ENCODE results near the gene UBE2V1.
A peak's percentile ranks its signal among the peaks of the same experiment; 100 is the strongest.
"Not testable (repeated sequence)": the region's sequence is repeated elsewhere in the genome, so short reads cannot be mapped to it uniquely, and the experiment has no call there.

UBE2V1 gene

GRCh38 chr20:50095476-50096078, 17.4 kb downstream of the UBE2V1 start:
- no peak for DNase-seq (ENCODE audit: low spot score)

DNA sequence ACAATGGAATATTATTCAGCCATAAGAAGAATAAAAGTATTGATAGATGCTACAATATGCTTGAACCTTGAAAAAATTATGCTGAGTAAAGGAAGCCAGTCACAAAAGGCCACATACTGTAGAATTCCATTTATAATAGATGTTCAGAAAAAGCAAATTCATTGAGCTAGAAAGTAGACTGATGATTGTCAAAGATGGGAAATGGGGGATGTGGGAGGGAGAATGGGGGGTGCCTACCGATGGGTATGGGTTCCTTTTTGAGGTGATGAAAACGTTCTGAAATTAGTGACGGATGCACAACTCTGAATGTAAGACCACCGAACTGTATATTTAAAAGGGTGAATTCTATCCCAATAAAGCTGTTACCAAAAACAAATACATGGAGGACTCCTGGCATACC, 18.4 kb downstream of the UBE2V1 start:
- DNase-seq (ENCODE audit: low spot score): no peak

DNA sequence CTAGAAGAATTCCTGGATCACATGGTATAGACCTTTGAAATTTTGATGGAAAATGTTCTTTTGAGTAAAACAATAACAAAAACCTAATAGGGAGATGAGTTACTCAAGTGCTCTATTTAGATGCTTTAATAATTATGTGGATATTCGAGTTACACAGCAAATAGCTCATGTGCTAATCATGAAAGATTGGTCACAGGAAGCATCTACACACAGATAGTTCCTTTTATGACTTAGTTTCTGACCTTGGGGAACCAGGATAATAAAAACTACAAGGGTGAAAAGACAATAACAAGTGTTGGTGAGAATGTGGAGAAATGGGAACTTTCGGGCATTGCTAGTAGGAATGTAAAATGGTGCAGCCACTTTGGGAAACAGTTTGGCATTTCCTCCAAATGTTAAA, 19.7 kb downstream of the UBE2V1 start:
- DNase-seq (ENCODE audit: low spot score): no peak

DNA sequence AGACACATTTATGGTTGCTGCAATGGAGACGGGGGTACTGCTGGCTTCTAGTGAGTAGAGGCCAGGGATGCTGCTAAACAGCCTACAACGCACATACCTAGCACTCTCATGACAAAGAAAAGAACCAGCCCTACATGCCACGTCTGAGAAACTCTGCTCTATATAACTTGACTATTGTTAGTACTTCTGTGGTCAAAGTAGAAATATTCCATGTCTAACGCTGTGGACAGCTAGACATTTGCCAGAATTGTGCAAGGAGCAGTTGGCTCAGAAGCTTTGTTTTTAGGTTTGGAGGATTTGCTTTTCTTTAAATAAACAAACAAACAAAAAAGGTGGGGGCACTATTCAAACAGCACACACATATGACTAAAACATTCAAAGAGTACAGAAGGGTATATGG, 20.5 kb downstream of the UBE2V1 start:
- DNase-seq (ENCODE audit: low spot score): no peak

DNA sequence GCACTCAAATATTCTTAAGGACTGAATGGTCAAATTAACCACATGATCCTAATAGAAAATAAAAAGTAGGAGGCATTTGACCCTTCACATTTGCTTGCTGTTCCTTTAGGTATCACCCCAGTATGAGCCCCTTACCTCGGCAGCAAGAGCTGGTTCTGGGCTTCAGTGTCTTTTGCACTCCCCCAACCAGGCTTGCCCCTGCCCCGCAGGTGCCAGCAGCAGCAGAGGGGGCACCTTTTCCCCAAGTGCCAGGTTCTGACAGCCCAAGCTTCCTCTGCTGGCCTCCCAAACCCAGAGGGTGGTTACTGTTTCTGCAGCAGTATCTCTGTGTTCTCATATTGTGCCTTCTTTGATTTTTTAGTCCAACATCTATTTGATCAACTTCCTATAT, 23.2 kb downstream of the UBE2V1 start:
- DNase-seq (ENCODE audit: low spot score): no peak

GRCh38 chr20:50089140-50089786, 23.7 kb downstream of the UBE2V1 start:
- DNase-seq (ENCODE audit: low spot score): no peak

DNA sequence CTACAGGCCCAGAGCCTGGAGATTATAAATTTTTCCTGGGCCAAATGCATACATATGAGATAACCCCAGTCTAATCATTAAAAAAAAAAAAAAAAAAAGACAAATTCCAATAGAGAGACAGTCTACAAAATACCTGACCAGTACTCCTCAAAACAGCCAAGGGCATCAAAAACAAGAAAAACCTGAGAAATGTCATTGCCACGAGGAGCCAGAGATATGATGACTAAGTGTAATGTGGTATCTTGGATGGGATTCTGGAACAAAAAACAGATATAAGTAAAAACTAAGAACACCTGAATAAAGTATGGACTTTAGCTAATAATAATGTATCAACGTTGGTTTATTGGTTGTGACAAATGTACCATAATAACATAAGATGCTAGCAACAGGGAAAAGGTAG, 24.9 kb downstream of the UBE2V1 start:
- no peak for DNase-seq (ENCODE audit: low spot score)

DNA sequence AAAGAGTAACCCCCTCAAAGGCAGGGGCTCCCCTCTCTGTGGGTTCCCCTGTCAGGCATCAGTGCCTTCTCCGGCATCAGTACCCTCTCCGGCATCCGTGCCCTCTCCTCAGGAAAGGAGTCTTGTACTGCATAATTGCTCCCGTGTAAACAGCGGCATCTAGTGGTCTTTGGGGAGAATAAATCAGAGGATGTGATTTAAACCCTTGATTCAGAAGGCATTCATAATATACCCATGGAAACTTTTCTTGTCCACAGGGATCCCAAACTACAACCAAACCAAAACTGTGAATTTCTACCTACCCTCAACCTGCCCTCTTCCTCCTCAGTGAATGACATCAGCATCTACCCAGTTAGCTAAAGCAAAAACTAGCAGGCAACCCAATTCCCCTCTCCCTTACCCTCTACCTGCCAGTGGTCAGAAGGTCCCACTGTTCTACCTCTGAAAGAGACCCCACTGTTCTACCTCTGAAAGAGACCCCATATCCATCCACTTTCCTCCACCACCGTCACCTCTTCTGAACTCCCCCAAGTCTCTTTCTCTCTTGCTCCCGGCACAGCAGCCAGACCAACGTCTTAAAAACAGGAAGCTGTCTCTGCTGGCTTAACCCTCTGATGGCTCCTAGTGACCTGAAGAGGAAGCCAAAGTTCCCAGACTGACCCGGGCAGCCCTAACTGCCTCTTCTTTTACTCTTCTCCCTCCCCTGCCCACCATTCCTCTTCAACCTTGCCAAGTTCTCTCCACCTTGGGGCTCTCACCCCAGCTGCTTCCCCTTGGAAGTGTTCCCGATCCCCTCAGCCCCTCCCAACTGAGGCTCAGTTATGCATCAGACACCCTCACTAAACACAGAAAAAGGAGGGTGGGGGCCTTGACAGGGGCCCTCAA, 27.2 kb downstream of the UBE2V1 start:
- DNase-seq (ENCODE audit: low spot score): peak; percentile 64

DNA sequence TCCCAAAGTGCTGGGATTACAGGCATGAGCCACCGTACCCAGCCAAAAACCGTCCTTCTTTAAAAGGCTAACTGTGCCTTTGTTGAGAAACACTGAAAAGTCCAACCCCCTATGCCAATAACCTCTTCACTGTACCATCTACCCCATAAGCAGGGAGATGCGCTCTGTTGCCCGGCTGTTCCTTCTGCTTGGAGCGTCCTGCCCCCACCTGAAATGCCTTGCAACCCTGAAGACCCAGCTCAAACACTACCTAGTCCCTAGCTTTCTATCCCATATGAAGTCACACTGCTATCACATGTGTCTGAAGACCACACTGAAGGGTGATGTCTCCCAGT, 27.8 kb downstream of the UBE2V1 start:
- no peak for DNase-seq (ENCODE audit: low spot score)

DNA sequence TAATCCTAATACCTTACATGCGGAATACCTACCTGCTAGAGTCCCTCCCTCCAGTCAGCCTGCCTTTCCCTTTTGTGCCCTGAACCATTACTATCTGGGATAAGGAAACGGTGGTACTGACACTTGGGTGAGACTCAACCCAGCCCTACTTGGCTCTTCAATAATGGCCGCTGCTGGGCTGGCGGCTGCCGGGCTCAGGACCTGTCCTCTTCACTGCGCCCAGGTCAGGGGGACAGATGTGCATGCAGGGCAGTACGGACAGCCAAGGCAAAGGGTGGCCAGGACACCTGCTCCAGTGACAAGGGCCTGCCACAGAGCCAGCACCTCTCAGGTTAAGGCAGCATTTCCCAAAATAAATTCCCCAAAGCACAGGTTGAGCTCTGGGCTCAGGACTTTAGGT, 29.9 kb downstream of the UBE2V1 start:
- no peak for DNase-seq (ENCODE audit: low spot score)

GRCh38 chr20:50082056-50082455, 30.9 kb downstream of the UBE2V1 start:
- not testable (repeated sequence) for DNase-seq (ENCODE audit: low spot score)

DNA sequence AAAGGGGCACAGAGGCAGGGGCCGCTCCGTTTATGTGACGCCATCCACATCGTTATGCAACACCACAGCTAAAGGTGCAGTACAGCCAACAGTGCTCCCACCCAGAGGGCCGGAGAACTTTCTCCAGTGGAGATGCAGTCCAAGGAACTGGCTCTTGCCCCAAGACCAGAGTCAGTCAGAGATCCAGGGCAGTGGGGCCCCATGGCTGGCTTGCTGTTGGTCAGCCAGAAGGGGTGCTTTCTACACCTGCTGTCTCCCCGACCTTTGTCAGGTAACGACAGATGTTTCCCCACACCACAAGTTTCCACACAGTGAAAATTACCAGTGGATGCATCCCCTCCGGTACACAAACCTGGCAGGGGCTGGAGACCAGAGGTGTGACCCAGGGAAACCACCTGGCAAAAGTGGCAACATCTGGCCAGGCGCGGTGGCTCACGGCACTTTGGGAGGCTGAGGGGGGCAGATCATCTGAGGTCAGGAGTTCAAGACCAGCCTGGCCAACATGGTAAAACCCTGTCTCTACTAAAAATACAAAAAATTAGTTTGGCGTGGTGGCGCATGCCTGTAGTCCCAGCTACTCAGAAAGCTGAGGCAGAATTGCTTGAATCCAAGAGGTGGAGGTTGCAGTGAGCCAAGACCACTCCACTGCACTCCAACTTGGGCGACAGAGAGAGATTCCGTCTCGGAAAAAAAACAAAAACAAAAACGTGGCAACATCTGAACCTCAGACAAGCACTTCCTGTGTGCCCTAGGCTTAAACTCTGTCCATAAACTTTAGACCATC, 34.9 kb downstream of the UBE2V1 start:
- no peak for DNase-seq (ENCODE audit: low spot score)

DNA sequence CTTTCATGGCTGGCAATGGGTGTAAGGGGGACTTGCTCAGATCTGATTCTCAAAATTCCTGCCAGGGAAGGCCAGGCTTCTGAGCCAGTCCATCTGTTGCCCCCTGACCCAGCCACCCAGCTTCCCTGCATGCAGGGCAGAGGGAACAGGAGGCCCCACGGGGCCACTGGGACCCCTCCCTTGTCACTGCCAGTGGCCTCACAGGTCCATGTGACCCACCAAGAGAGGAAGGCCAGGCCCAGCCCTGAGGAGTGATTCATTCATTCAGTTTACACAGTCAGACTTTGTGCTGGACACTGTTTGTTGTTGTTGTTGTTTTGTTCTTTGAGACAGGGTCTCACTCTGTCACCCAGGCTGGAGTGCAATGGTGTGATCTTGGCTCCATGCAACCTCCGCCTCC, 39.5 kb downstream of the UBE2V1 start:
- DNase-seq (ENCODE audit: low spot score): no peak

GRCh38 chr20:50071039-50071888, 41.7 kb downstream of the UBE2V1 start:
- peak; percentile 92 for DNase-seq (ENCODE audit: low spot score)

DNA sequence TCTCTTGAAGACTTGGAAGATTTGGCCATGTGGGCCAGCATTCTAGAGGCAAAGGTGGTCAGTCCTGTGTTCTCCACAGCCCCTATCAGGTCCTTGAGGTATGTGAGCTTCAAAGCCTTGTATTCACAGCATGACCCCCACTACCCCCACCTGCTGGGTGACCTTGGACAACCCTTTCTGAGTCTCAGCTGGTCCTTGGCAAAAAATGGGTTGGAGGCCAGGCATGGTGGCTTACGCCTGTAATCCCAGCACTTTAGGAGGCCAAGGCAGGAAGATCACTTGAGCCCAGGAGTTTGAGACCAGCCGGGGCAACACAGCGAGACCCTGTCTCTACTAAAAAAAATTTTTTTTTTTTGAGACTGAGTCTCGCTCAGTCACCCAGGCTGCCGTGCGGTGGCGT, 42.6 kb downstream of the UBE2V1 start:
- DNase-seq (ENCODE audit: low spot score): no peak

- no peak for DNase-seq (ENCODE audit: low spot score)
These were observed 44.8 kb downstream of the UBE2V1 start for GRCh38 chr20:50068041-50068651.

GRCh38 chr20:50067461-50067860, 45.5 kb downstream of the UBE2V1 start:
- no peak for DNase-seq (ENCODE audit: low spot score)

- DNase-seq (ENCODE audit: low spot score): no peak
These were observed 45.9 kb downstream of the UBE2V1 start for GRCh38 chr20:50067018-50067417.

GRCh38 chr20:50066161-50066834, 46.7 kb downstream of the UBE2V1 start:
- DNase-seq (ENCODE audit: low spot score): no peak

DNA sequence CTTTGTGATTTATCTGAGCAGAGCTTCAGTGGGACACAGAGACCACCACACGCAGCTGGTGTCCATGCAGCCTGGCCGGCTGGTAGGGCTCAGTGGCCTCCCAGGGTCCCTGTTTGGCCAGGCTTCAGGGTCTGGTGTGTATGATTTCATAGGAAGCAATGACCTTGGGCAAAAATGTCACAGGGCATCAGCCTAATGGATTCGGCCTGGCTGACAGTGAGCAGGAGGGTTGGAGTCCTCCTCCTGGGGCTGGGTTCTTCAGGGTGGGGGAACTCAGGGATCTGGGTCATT, 47.7 kb downstream of the UBE2V1 start:
- DNase-seq (ENCODE audit: low spot score): no peak

DNA sequence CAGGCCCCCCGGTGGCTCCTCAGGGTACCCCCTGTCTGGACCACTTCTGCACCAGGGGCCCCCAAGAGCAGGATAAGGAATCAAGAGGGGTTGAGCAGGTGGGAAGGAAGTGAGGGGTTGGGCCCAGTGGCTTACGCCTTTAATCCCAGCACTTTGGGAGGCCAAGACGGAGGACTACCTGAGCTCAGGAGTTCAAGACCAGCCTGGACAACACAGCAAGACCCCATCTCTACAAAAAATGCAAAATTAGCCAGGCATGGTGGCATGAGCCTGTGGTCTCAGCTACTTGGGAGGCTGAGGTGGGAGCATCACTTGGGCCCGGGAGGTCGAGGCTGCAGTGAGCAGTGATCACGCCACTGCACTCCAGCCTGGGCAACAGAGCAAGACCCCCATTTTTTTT, 49.2 kb downstream of the UBE2V1 start:
- not testable (repeated sequence) for DNase-seq (ENCODE audit: low spot score)

Data from AG08396 (cell line).